K562 (cell line): ENCODE measurements around the gene SKIDA1. TPM values are rescaled to one million over a fixed set of nuclear protein-coding genes. Genes with fewer than 3 reads are reported as not detected.

Experiments used
- ATAC-seq: fragments of 200-7000 bp; cut with Tn5 transposase; 3 replicates; pipeline ENCODE4 v1.9.1; 2020; ENCODE audit warnings: moderate library complexity
- BruUV-seq: library from RNA; stranded (reverse); fragments of 400-500 nt; replicated peaks from 2 replicates; lab custom pipeline; 2021; lab: Mats Ljungman, UMichigan
- CTCF ChIA-PET: fragments of 300-600 bp; formaldehyde crosslinking; extraction: SDS; loops from one replicate; lab custom pipeline; 2021; ENCODE audit warnings: low intra/inter-chr PET ratio; lab: Yijun Ruan, JAX
- POLR2A ChIA-PET: fragments of 300-600, 350-650 bp; sonication (Branson Sonifier 250); formaldehyde crosslinking; extraction: SDS; loops from one replicate; lab custom pipeline; 2021; ENCODE audit warnings: antibody characterized with exemption, inconsistent platforms; lab: Yijun Ruan, JAX
- DNase-seq, 4 experiments: peaks; one replicate each; pipeline versions ENCODE4 v3.0.0 to v3.0.0-alpha.2; 2011 to 2018; ENCODE audit warnings: low spot score in 3 of 4, mixed read lengths in 3 of 4; ENCODE audit errors: extremely low read depth in 1 of 4
- FAIRE-seq: peaks from 2 replicates; lab custom pipeline; 2011; peaks lifted over from hg19 to GRCh38; lab: Jason Lieb, UNC
- H2AFZ ChIP-seq: 2 replicates; pipeline ENCODE4 v1.6.0; 2011; ENCODE audit warnings: low read depth, low read length, control low read depth, inconsistent platforms
- H3K27ac ChIP-seq: fragments of 200-600 bp; 3 replicates; pipeline ENCODE4 v1.8.0; 2011; ENCODE audit warnings: low read depth, mild to moderate bottlenecking, control low read depth, inconsistent platforms, low read length, moderate library complexity, mixed read lengths; ENCODE audit errors: extremely low read depth
- H3K27me3 ChIP-seq, 2 experiments: fragments of 300-600 bp in 1 of 2; 2 replicates in 1 of 2; 3 replicates in 1 of 2; pipeline versions ENCODE4 v1.6.0 to v1.8.0; 2011; ENCODE audit warnings: inconsistent platforms in 2 of 2, low read length in 2 of 2, mild to moderate bottlenecking in 1 of 2, mixed read lengths in 1 of 2, moderate library complexity in 1 of 2; ENCODE audit not compliant: control insufficient read depth in 2 of 2, insufficient read depth in 2 of 2
- H3K36me3 ChIP-seq: fragments of 300-600 bp; 3 replicates; pipeline ENCODE4 v1.8.0; 2011; ENCODE audit warnings: mild to moderate bottlenecking, low read length, inconsistent platforms; ENCODE audit not compliant: control insufficient read depth, insufficient read depth
- H3K4me1 ChIP-seq, 2 experiments: fragments of 200-600 bp in 1 of 2; replicated peaks in 1 of 2; 2 replicates in 1 of 2; 3 replicates in 1 of 2; pipeline versions ENCODE4 v1.5.1 to v1.8.0; 2011; ENCODE audit warnings: inconsistent platforms in 2 of 2, low read length in 2 of 2, mild to moderate bottlenecking in 1 of 2, mixed read lengths in 1 of 2, moderate library complexity in 1 of 2; ENCODE audit not compliant: control insufficient read depth in 2 of 2, insufficient read depth in 2 of 2
- H3K4me2 ChIP-seq: 2 replicates; pipeline ENCODE4 v1.6.1; 2011; ENCODE audit warnings: low read length, control low read depth, inconsistent platforms, mixed read lengths; ENCODE audit not compliant: insufficient read depth
- H3K4me3 ChIP-seq: fragments of 200-600 bp; sonication (generic), shearing (Covaris generic); 2 replicates; pipeline ENCODE4 v1.5.1; 2016; ENCODE audit warnings: control low read depth, inconsistent platforms
- H3K79me2 ChIP-seq: fragments of 200-600 bp; 3 replicates; pipeline ENCODE4 v1.8.0; 2011; ENCODE audit warnings: low read length, inconsistent platforms; ENCODE audit not compliant: control insufficient read depth, insufficient read depth
- H3K9ac ChIP-seq, 2 experiments: 2 replicates each; pipeline versions ENCODE4 v1.6.0 to v1.6.1; 2011; ENCODE audit warnings: low read depth in 2 of 2, low read length in 2 of 2, control low read depth in 1 of 2, inconsistent platforms in 1 of 2, mild to moderate bottlenecking in 1 of 2, mixed read lengths in 1 of 2; ENCODE audit not compliant: insufficient read depth in 1 of 2
- H3K9me1 ChIP-seq: one replicate; pipeline ENCODE4 v1.6.0; 2011; ENCODE audit warnings: inconsistent platforms, mild to moderate bottlenecking, low read length, moderate library complexity; ENCODE audit not compliant: control insufficient read depth, insufficient read depth
- H3K9me3 ChIP-seq: replicated peaks from 2 replicates; pipeline ENCODE4 v1.5.1; 2011; ENCODE audit warnings: low read depth, low read length, inconsistent platforms; ENCODE audit not compliant: control insufficient read depth, insufficient read depth
- H4K20me1 ChIP-seq: replicated peaks from 2 replicates; pipeline ENCODE4 v1.6.1; 2011; ENCODE audit warnings: low read length, inconsistent platforms, mixed read lengths; ENCODE audit not compliant: control insufficient read depth, insufficient read depth
- ATF3 ChIP-seq, 2 experiments: fragments of 450-650 bp in 1 of 2; sonication (generic) in 1 of 2; formaldehyde crosslinking in 1 of 2; IDR thresholded peaks in 1 of 2; conservative IDR thresholded peaks in 1 of 2; 2 replicates each; pipeline versions ENCODE4 v1.6.1 to v1.8.1; 2016 to 2023; ENCODE audit warnings: mild to moderate bottlenecking in 2 of 2, moderate library complexity in 2 of 2, inconsistent platforms in 1 of 2, missing genetic modification reagents in 1 of 2
- ATF7 ChIP-seq: fragments of 450-650 bp; IDR thresholded peaks from 2 replicates; pipeline ENCODE4 v1.7.1; 2014; ENCODE audit warnings: mild to moderate bottlenecking, moderate library complexity
- CEBPB ChIP-seq: fragments of 450-650 bp; IDR thresholded peaks from 2 replicates; pipeline ENCODE4 v1.6.1; 2016; ENCODE audit warnings: missing genetic modification characterization, missing compliant biosample characterization
- CEBPG ChIP-seq, 3 experiments: fragments of 200-800 bp in 1 of 3; sonication (Bioruptor generic) in 1 of 3; sonication (generic) in 1 of 3; formaldehyde crosslinking in 1 of 3; IDR thresholded peaks in 2 of 3; conservative IDR thresholded peaks in 1 of 3; 2 replicates each; pipeline versions ENCODE4 v1.6.1 to v1.8.0; 2016 to 2022; ENCODE audit warnings: missing compliant biosample characterization in 2 of 3, missing genetic modification characterization in 2 of 3, mild to moderate bottlenecking in 1 of 3, missing genetic modification reagents in 1 of 3
- CGGBP1 ChIP-seq: fragments of 250-450 bp; sonication (Bioruptor Pico); IDR thresholded peaks from 2 replicates; pipeline ENCODE4 v1.9.0; 2021; ENCODE audit warnings: mild to moderate bottlenecking
- DPF2 ChIP-seq: fragments of 450-650 bp; IDR thresholded peaks from 2 replicates; pipeline ENCODE4 v1.6.1; 2016
- E2F4 ChIP-seq: sonication (generic); formaldehyde crosslinking; IDR thresholded peaks from 2 replicates; pipeline ENCODE4 v1.8.0; 2022; ENCODE audit warnings: mild to moderate bottlenecking, low read depth, missing genetic modification reagents
- HDAC3 ChIP-seq: fragments of 450-650 bp; IDR thresholded peaks from 2 replicates; pipeline ENCODE4 v1.6.1; 2018; ENCODE audit warnings: borderline replicate concordance, mild to moderate bottlenecking, moderate library complexity; ENCODE audit not compliant: partially characterized antibody
- HMBOX1 ChIP-seq: sonication (generic); IDR thresholded peaks from 2 replicates; pipeline ENCODE4 v1.6.1; 2016
- IRF9 ChIP-seq: fragments of 450-650 bp; IDR thresholded peaks from 2 replicates; pipeline ENCODE4 v1.6.1; 2016; ENCODE audit warnings: missing biosample characterization, missing genetic modification characterization
- MTA2 ChIP-seq: fragments of 450-650 bp; IDR thresholded peaks from 2 replicates; pipeline ENCODE4 v1.6.1; 2016; ENCODE audit warnings: low read depth
- NR0B1 ChIP-seq: fragments of 450-650 bp; IDR thresholded peaks from one replicate; pipeline ENCODE4 v1.6.1; 2018; ENCODE audit warnings: mild to moderate bottlenecking, moderate library complexity; ENCODE audit not compliant: partially characterized antibody
- PCBP2 ChIP-seq: fragments of 200-400 bp; formaldehyde crosslinking; IDR thresholded peaks from 2 replicates; pipeline ENCODE4 v1.6.1; 2018; ENCODE audit warnings: low read length, low read depth, mild to moderate bottlenecking, moderate library complexity; ENCODE audit not compliant: poor library complexity, severe bottlenecking
- WGBS: fragments of 100-300 bp; shearing (Covaris generic); methylation state at CpG from one replicate; pipeline ENCODE4 v1.1.6; 2016; ENCODE audit warnings: low coverage, mixed read lengths; ENCODE audit not compliant: insufficient coverage; ENCODE audit errors: missing lambda C conversion rate; 5-methylcytosine and 5-hydroxymethylcytosine counted together
- in situ Hi-C: fragments of 300-500 bp; cut with MboI; formaldehyde crosslinking; loops from 4 replicates; pipeline ENCODE4 v1.15.0; 2018; ENCODE audit warnings: inconsistent platforms, mixed read lengths
- intact Hi-C: fragments of 100-400 bp; cut with micrococcal nuclease; formaldehyde crosslinking; loops from 2 replicates; pipeline ENCODE4 v1.14.2; 2022
- polyA plus RNA-seq, 8 experiments: library from polyadenylated mRNA; depleted of rRNA in 4 of 8; stranded (reverse) in 5 of 8; unstranded in 3 of 8; fragments of >200 nt; fragmentation: Nextera tagmentation in 2 of 8; fragmentation: Illumina TruSeq in 1 of 8; extraction: Ambion mirVana in 2 of 8; extraction: Trizol in 1 of 8; gene quantifications; 2 replicates each; pipeline versions ENCODE4 v1.2.1 to v1.2.3, GENCODE V29; 2011 to 2014; ENCODE audit warnings: inconsistent platforms in 1 of 8, missing spikeins in 1 of 8
- total RNA-seq, 7 experiments: library from RNA; depleted of rRNA in 6 of 7; stranded (reverse); fragments of >200 nt in 6 of 7; fragmentation: Illumina TruSeq in 2 of 7; extraction: Trizol in 2 of 7; gene quantifications; 2 replicates each; pipeline versions ENCODE4 v1.2.1 to v1.2.3, GENCODE V29; 2011 to 2021; ENCODE audit warnings: low replicate concordance in 1 of 7

Gene SKIDA1
- total and polyA plus RNA-seq, 9 of the 15 experiments (the other 6 are each of a cell fraction or from before 2014, with no cell fraction given) = 0.05 to 1.1 (median 0.42) TPM

GRCh38 chr10:21531164-21531563, 5.7 kb upstream of the SKIDA1 start:
- Histone ChIP-seq H3K4me3 (no peak overlapping the region), H2AFZ (peak overlapping the region; percentile 51), H4K20me1 (no peaks in the 10 kb centered on the region), H3K36me3 (peaks cover 9% of the 10 kb centered on the region; the same call in 2 of the 3 replicates), H3K27ac (peak overlapping the region; percentile 96; the same call in 2 of the 3 replicates), H3K27me3 (no peaks in the 10 kb centered on the region), H3K9me1 (no peaks in the 10 kb centered on the region), H3K79me2 (peaks cover 63% of the 10 kb centered on the region), H3K4me1 (peaks cover 7 to 17% of the 10 kb centered on the region in 2 experiments; a peak in 4 of 5 replicates), H3K4me2 (no peak overlapping the region), H3K9me3 (no peaks in the 10 kb centered on the region), H3K9ac (peak overlapping the region in 1 of 2 experiments; percentile 92; a peak in 2 of 4 replicates)
- 5% methylated on average over 1 of the region's 1 CpG for WGBS
- intact Hi-C loops (loop anchor here (5.0 kb wide), 2 partner anchors 34 to 696 kb away; no protein-coding TSS in a partner anchor), in situ Hi-C loops (no loop called here)
- ATAC-seq (peak; percentile 1; the same call in 1 of the 3 replicates), FAIRE-seq (no peak), DNase-seq (peak in 1 of 4 experiments; percentile 38)
- ChIA-PET CTCF (no interaction called here), POLR2A (no interaction called here)
- BruUV-seq = no TSS peak
- no peak for TF ChIP-seq PCBP2
- peak; percentile 3 for TF ChIP-seq HDAC3
- TF ChIP-seq IRF9 (tag) = no peak
- no peak for TF ChIP-seq CEBPG (CRISPR knock-in tag; IDR thresholded peaks at IDR 0.05)
- peak; percentile 81 to 84 for TF ChIP-seq CEBPG (tag; conservative IDR thresholded peaks at IDR 0.05 in 1 of 2, IDR thresholded peaks at IDR 0.05 in 1 of 2)
- TF ChIP-seq MTA2 = no peak
- peak; percentile 96 for TF ChIP-seq HMBOX1
- TF ChIP-seq ATF7 = peak; percentile 37; the same call in 1 of the 2 replicates
- TF ChIP-seq E2F4 = no peak
- peak; percentile 22; the same call in 1 of the 2 replicates for TF ChIP-seq DPF2
- peak; percentile 76 for TF ChIP-seq CEBPB
- no peak for TF ChIP-seq NR0B1
- peak; percentile 42; the same call in 1 of the 2 replicates for TF ChIP-seq ATF3 (IDR thresholded peaks at IDR 0.05)
- no peak for TF ChIP-seq ATF3 (CRISPR knock-in tag; conservative IDR thresholded peaks at IDR 0.05)
- no peak for TF ChIP-seq CGGBP1 (CRISPR knock-in tag)
